ENCODE measurements around the gene VPS4B.
"Not testable (repeated sequence)": the region's sequence is repeated elsewhere in the genome, so short reads cannot be mapped to it uniquely, and the experiment has no call there.

The VPS4B gene

GRCh38 chr18:63367053-63367953 is 55.0 kb downstream of the VPS4B start, which contains the start of gene KDSR:
KDSR (minus strand) TSS chr18:63367206; CDS start chr18:63367118, 88 bp downstream.
- DNase-seq = peak; percentile 93

- DNase-seq = peak; percentile 2
Observed at GRCh38 chr18:63366213-63367052, 55.8 kb downstream of the VPS4B start.

DNA sequence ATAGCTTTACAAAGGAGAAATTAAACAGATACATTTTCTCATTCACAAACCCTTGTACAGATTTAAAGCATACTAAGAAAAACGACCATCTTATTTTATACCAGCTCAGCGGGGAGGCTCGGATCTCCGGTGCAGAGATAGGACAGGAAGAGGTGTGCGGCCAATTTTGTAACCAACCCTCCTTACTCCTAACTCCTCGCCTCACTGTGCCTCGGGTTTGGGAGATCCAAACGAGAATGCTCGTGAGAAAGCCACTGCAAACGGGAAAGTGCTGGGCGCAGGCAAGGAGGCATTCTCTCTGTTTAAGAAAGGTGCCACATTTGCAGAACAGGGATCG is 56.4 kb downstream of the VPS4B start:
- no peak for DNase-seq

GRCh38 chr18:63363951-63364350 is 58.3 kb downstream of the VPS4B start:
- no peak for DNase-seq

DNA sequence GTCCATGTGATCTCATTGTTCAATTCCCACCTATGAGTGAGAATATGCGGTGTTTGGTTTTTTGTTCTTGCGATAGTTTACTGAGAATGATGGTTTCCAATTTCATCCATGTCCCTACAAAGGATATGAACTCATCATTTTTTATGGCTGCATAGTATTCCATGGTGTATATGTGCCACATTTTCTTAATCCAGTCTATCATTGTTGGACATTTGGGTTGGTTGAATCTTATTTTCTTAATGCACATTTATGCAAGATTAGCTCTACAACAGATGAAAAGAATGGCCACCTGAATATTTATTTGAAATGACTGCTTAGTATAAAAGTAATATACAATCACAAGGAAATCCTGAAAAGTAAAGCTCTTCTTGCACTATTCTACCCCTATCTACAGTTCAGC is 58.9 kb downstream of the VPS4B start:
- DNase-seq = not testable (repeated sequence)

DNA sequence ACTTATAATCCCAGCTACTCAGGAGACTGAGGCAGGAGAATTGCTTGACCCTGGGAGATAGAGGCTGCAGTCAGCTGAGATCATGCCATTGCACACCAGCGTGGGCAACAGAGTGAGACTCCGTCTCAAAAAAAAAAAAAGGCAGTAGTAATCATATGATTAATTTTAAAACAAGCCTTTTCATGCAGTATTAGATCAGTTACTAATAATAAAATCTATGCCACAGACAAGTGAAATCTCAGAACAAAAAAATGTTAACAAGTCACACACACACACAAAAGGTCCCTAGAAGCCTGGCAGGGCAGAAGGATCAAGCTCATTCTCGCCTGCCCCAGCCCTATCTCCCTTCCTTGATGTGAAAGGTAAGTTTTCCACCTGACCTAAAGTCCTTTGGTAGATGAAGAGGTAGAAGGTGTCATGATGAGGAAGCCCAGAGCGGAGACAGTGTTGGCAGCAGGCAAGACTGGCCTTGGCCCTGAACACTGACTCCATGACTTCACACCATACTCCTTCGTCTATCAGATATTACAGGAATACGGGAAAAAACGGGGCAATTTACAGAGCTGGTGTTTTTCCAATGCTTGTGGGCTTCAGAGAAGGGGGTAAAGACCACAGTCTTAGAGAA is 65.9 kb downstream of the VPS4B start:
- DNase-seq = no peak

DNA sequence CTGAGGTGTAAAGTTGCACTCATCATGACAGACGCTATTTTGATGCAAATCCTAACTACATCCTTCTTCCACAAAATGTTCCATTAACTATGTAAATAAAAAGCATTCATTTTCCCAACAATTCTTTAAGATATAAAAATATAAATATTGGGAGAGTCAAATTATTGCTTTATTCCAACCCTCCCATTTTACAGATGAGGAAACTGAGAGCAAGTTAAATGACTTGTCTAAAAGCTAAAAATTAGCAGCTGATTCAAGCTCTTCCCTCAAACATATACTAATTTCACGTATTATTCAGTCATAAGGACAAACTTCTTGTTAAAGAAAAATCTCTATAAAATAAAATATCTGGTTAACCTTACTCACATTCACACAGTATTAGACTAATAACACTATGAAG is 72.0 kb downstream of the VPS4B start:
- DNase-seq = no peak

DNA sequence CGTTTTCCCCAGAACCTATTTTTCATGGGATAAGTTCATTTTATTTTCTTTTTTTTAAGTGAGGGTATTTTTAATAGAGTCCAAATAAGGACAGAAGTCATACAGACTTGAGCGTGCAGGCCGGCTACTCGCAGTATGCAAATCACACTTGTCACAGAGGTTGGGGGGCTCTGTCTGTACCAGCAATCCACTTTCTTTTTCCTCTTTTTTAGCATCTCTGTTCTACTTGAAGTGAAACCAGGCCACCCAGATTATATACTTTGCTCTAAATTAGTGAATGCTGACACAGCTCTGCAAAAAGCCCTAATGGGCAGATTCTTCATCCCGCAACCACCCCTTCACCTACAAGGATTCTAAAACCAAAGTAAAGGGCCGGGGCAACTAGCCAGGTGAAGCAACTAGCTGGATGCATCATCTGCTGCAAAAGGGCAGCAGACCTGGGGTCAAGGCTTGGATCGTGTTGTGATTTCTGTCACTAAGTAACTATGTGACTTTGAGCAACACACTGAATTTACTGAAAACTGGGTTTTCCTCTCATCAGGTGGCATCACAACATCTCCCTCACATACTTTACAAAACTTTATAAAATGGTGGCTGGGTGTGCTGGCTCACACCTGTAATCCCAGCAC is 73.7 kb downstream of the VPS4B start:
- DNase-seq = no peak

DNA sequence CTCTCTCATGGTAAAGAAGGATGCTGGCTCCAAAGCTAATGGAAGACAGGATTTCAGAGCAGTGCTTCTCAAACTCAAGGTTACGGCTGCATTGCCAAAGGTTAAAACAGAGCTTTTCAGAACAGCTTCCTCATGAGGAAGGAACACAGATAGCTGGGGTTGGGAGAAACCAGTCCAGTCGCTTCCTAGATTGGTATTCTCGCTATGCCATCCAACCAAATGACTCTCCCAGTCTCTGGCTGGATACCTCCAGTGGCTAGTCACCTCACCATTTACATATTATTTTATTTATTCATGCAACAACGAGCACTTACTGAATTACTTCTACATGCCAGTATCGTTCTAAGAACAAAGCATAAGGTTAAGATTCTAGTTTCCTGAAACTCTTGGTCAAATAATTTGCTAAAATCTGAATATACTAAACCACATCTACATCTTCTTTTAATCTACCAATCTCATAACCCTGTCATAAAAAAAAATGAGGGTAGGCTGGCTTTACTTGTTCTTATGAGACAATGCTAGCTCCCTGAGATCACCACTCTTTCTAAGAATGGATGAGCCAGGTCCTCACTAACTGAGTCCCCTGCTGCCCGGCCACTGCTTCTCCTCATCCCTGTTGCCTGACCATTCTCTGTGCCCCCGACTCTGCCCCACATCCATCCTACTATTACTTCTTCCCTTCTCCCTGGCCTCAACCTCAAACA is 75.6 kb downstream of the VPS4B start:
- no peak for DNase-seq

DNA sequence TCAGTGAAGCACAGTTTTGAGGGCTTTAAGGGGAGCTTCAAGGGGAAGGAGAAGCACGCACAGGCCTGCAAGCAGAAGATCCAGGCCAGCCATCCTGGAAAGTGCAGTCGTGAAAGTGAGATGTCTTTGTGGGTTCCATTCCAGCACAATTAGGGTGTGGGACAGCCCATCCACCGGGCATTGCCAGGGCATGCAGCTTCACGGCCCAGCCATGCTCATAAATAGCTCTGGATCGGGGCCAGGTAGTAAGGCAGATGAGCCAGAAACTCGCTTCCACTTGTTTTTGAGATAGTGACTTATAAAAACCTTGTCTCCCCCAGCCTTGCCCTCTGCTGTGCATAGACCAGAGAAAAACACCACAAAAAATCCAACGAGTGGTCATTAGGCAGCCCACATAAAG is 76.2 kb downstream of the VPS4B start:
- no peak for DNase-seq

- no peak for DNase-seq
Observed at GRCh38 chr18:63344918-63345317, 77.4 kb downstream of the VPS4B start.

- DNase-seq = no peak
Observed at GRCh38 chr18:63344263-63344662, 78.0 kb downstream of the VPS4B start.

GRCh38 chr18:63342206-63342605 is 80.1 kb downstream of the VPS4B start:
- no peak for DNase-seq

DNA sequence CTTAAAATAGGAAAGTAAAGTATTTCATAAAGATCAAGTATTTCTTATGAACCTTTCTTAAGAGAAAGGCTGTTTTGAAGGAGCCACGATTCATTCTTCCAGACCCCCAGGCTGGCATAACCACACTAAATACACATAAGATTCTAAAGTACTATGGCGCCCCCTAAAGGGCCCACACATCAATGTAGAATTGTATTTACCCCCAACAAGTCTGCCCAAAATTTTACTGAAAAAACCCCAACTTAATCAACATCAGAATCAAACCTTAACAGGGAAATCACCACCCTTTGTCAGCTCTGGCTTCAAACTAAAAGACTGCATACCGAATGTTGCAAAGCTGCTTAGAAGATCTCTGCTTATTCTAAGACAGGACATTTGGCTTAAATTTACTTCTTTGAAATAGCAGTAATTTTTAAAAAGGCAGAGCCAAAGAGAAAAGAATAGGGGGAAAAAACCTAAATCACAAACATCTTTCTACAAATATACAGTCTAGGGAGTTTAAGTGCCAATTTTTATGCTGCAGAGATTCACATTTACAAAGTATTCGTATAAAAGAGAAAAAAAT is 82.3 kb downstream of the VPS4B start:
- peak; percentile 33 for DNase-seq

All from NCI-H1436 (cell line).